Stimulated activated CD8-positive, alpha-beta memory T cell treated with anti-CD3 and anti-CD28 coated beads, Interleukin-4, amount 100 ng/mL, for 24 hours (primary cell): Measurements from ENCODE around the gene TMEM238.
A peak's percentile ranks its signal among the peaks of the same experiment; 100 is the strongest.

Experiments used
- DNase-seq: peaks from one replicate; pipeline ENCODE4 v3.0.0-alpha.2; 2020; ENCODE audit warnings: low read depth

TMEM238 gene

GRCh38 chr19:55377356-55378131, 6.5 kb downstream of the TMEM238 start:
- no peak for DNase-seq

GRCh38 chr19:55376241-55376933, 7.7 kb downstream of the TMEM238 start, which contains the start of gene TMEM190:
TMEM190 (plus strand) TSS chr19:55376826; CDS start chr19:55376854, 28 bp downstream.
- DNase-seq: no peak

GRCh38 chr19:55373993-55374757, 9.9 kb downstream of the TMEM238 start:
- no peak for DNase-seq

GRCh38 chr19:55373306-55373992, 10.6 kb downstream of the TMEM238 start:
- no peak for DNase-seq

- DNase-seq: peak; percentile 8
Observed at GRCh38 chr19:55372316-55373081, 11.6 kb downstream of the TMEM238 start.

- DNase-seq: no peak
Observed at GRCh38 chr19:55370305-55370988, 13.6 kb downstream of the TMEM238 start, which contains the start of gene IL11. IL11 (minus strand) TSS chr19:55370463; CDS start chr19:55370310, 153 bp downstream.

GRCh38 chr19:55369653-55370304, 14.3 kb downstream of the TMEM238 start:
- DNase-seq: peak; percentile 19

- DNase-seq: no peak
Observed at GRCh38 chr19:55368701-55369563, 15.2 kb downstream of the TMEM238 start.

- DNase-seq: no peak
Observed at GRCh38 chr19:55368106-55368505, 16.0 kb downstream of the TMEM238 start.

GRCh38 chr19:55366790-55367189, 17.3 kb downstream of the TMEM238 start:
- DNase-seq: no peak

- DNase-seq: no peak
Observed at GRCh38 chr19:55365964-55366363, 18.1 kb downstream of the TMEM238 start.

GRCh38 chr19:55365245-55365644, 18.8 kb downstream of the TMEM238 start:
- DNase-seq: no peak

- no peak for DNase-seq
Observed at GRCh38 chr19:55362990-55363716, 20.9 kb downstream of the TMEM238 start, which contains the start of gene GARIN5B. GARIN5B (minus strand) TSS chr19:55363260; CDS start chr19:55363066, 194 bp downstream.

GRCh38 chr19:55362174-55362989, 21.7 kb downstream of the TMEM238 start:
- no peak for DNase-seq

GRCh38 chr19:55360902-55361301, 23.2 kb downstream of the TMEM238 start:
- DNase-seq: no peak

- DNase-seq: no peak
Observed at GRCh38 chr19:55358943-55359908, 24.9 kb downstream of the TMEM238 start.
